GM21423 (cell line): ENCODE results near the gene GRM7.

ENCODE experiments used
- ATAC-seq: cut with Tn5 transposase; IDR thresholded peaks from one replicate; pipeline ENCODE4 v1.9.1; 2021; ENCODE audit warnings: mild to moderate bottlenecking, moderate library complexity; ENCODE audit not compliant: unreplicated experiment

GRM7 gene

GRCh38 chr3:7697548-7697947 lies 836.6 kb downstream of the GRM7 start:
- ATAC-seq: no peak

GRCh38 chr3:7700539-7700938 lies 839.6 kb downstream of the GRM7 start:
- no peak for ATAC-seq

- ATAC-seq: no peak
Measured at GRCh38 chr3:7700977-7701376, 840.1 kb downstream of the GRM7 start.

- no peak for ATAC-seq
Measured at GRCh38 chr3:7707187-7707586, 846.3 kb downstream of the GRM7 start.

- ATAC-seq: no peak
Measured at GRCh38 chr3:7709376-7710082, 848.6 kb downstream of the GRM7 start.

- no peak for ATAC-seq
Measured at GRCh38 chr3:7710284-7710683, 849.4 kb downstream of the GRM7 start.

- no peak for ATAC-seq
Measured at GRCh38 chr3:7713724-7714123, 852.8 kb downstream of the GRM7 start.

GRCh38 chr3:7720649-7721297 lies 859.9 kb downstream of the GRM7 start:
- no peak for ATAC-seq

GRCh38 chr3:7721869-7722268 lies 861.0 kb downstream of the GRM7 start:
- ATAC-seq: no peak

GRCh38 chr3:7728566-7729519 lies 867.9 kb downstream of the GRM7 start:
- ATAC-seq: no peak

GRCh38 chr3:7733933-7734332 lies 873.0 kb downstream of the GRM7 start:
- no peak for ATAC-seq

GRCh38 chr3:7734456-7734855 lies 873.5 kb downstream of the GRM7 start:
- no peak for ATAC-seq

- no peak for ATAC-seq
Measured at GRCh38 chr3:7737263-7737662, 876.3 kb downstream of the GRM7 start.

GRCh38 chr3:7739754-7740153 lies 878.8 kb downstream of the GRM7 start:
- ATAC-seq: no peak

GRCh38 chr3:7740458-7740857 lies 879.5 kb downstream of the GRM7 start:
- no peak for ATAC-seq

GRCh38 chr3:7744850-7745249 lies 883.9 kb downstream of the GRM7 start:
- no peak for ATAC-seq

- no peak for ATAC-seq
Measured at GRCh38 chr3:7745711-7746110, 884.8 kb downstream of the GRM7 start.

GRCh38 chr3:7749931-7750695 lies 889.2 kb downstream of the GRM7 start:
- ATAC-seq: no peak

- no peak for ATAC-seq
Measured at GRCh38 chr3:7752005-7752404, 891.1 kb downstream of the GRM7 start.

- no peak for ATAC-seq
Measured at GRCh38 chr3:7754653-7755441, 893.9 kb downstream of the GRM7 start.
